CD8-positive, alpha-beta memory T cell (primary cell): Measurements from ENCODE around the gene LRRC3. TPM values are rescaled to one million over a fixed set of nuclear protein-coding genes. Genes with fewer than 3 reads are reported as not detected.

Experiments used
- CTCF ChIA-PET: fragments of 350-600 bp; sonication (Branson Sonifier 250); formaldehyde crosslinking; loops from one replicate; lab custom pipeline; 2021; ENCODE audit warnings: antibody characterized with exemption; lab: Charles Lee
- POLR2A ChIA-PET: fragments of 350-600 bp; sonication (Branson Sonifier 250); formaldehyde crosslinking; loops from one replicate; lab custom pipeline; 2021; ENCODE audit warnings: antibody characterized with exemption; lab: Charles Lee
- DNase-seq, 5 donors: peaks; one replicate each; pipeline versions ENCODE4 v3.0.0 to v3.0.0-alpha.2; 2020 to 2022; ENCODE audit warnings: mixed read lengths in 1 of 5
- H3K27ac ChIP-seq: one replicate; pipeline ENCODE4 v1.7.0; 2013; ENCODE audit warnings: low read depth, mild to moderate bottlenecking, low read length, moderate library complexity
- H3K27me3 ChIP-seq: 2 replicates; pipeline ENCODE4 v1.7.0; 2013; ENCODE audit warnings: low read length, mild to moderate bottlenecking; ENCODE audit not compliant: insufficient read depth, poor library complexity, severe bottlenecking
- H3K36me3 ChIP-seq: 2 replicates; pipeline ENCODE4 v1.7.0; 2013; ENCODE audit warnings: mild to moderate bottlenecking, low read length, moderate library complexity; ENCODE audit not compliant: insufficient read depth
- H3K4me1 ChIP-seq: 2 replicates; pipeline ENCODE4 v1.7.0; 2013; ENCODE audit warnings: mild to moderate bottlenecking, low read length, moderate library complexity; ENCODE audit not compliant: insufficient read depth
- H3K4me3 ChIP-seq: 2 replicates; pipeline ENCODE4 v1.7.0; 2013; ENCODE audit warnings: mild to moderate bottlenecking, low read length
- H3K9me3 ChIP-seq: 2 replicates; pipeline ENCODE4 v1.7.0; 2013; ENCODE audit warnings: mild to moderate bottlenecking, low read length
- H3K27ac Mint-ChIP-seq, 8 donors: one replicate each; pipeline ENCODE4 v1.8.0; 2020 to 2021; ENCODE audit warnings: mixed read lengths in 8 of 8, mild to moderate bottlenecking in 6 of 8, inconsistent platforms in 3 of 8, moderate library complexity in 3 of 8
- H3K27me3 Mint-ChIP-seq, 2 donors: one replicate each; pipeline ENCODE4 v1.8.0; 2020 to 2021; ENCODE audit warnings: mixed read lengths in 2 of 2, mild to moderate bottlenecking in 1 of 2, moderate library complexity in 1 of 2
- H3K36me3 Mint-ChIP-seq, 3 donors: one replicate each; pipeline ENCODE4 v1.8.0; 2020 to 2021; ENCODE audit warnings: mixed read lengths in 3 of 3, inconsistent platforms in 1 of 3, mild to moderate bottlenecking in 1 of 3
- H3K4me1 Mint-ChIP-seq, 3 donors: one replicate each; pipeline ENCODE4 v1.8.0; 2020 to 2021; ENCODE audit warnings: mixed read lengths in 3 of 3, inconsistent platforms in 1 of 3, mild to moderate bottlenecking in 1 of 3
- H3K4me3 Mint-ChIP-seq, 7 donors: one replicate each; pipeline ENCODE4 v1.8.0; 2020 to 2021; ENCODE audit warnings: mixed read lengths in 7 of 7, mild to moderate bottlenecking in 6 of 7, moderate library complexity in 4 of 7, inconsistent platforms in 2 of 7
- H3K9me3 Mint-ChIP-seq, 5 donors: one replicate each; pipeline ENCODE4 v1.8.0; 2020 to 2022; ENCODE audit warnings: mixed read lengths in 5 of 5, mild to moderate bottlenecking in 3 of 5, moderate library complexity in 2 of 5, inconsistent platforms in 1 of 5
- polyA plus RNA-seq: library from polyadenylated mRNA; unstranded; fragments of 300-500 nt; fragmentation: Illumina TruSeq; gene quantifications from one replicate; pipeline ENCODE4 v1.2.3, GENCODE V29; 2021
- total RNA-seq, 2 experiments: library from RNA; stranded (reverse); gene quantifications; one replicate each; pipeline ENCODE4 v1.2.3, GENCODE V29; 2021

Gene LRRC3
- total and polyA plus RNA-seq, 3 experiments from 2014 or later, result 0.17 to 0.90 (median 0.80) TPM

DNA sequence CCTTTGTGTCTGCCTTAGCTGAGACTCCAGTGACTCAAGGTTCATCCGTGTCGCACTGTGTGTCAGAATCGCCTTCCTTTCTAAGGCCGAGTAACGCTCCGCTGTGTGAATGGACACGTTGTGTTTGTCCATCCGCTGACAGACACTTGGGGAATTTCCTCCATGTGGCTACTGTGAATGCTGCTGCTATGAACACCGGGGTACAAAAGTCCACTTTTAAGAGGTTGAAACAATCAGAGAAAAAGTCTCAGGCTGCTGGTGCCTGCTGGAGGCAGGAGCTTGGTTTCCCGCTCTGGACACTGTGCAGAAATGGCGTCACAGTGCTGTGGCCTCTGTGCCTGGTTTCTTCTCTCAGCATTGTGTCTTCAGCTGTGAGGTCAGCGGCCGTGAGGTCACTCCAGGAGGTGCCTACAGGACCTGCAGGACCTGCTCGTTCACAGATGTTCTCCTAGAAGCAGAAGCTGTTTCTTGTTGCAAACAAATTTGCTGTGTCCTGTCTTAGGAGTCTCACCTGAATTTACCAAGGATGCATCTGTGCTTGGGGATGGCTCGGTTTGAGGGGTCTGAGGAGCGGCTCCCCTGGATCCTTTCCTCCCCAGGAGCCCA, 50.5 kb downstream of the LRRC3 start:
- Mint-ChIP-seq H3K36me3 (no peaks in the 10 kb centered on the region), H3K27me3 (peaks cover 2 to 3% of the 10 kb centered on the region in 2 donors), H3K4me3 (no peak overlapping the region), H3K9me3 (no peaks in the 10 kb centered on the region), H3K27ac (no peak overlapping the region), H3K4me1 (peaks cover 0 to 12% (median 0%) of the 10 kb centered on the region in 3 donors)
- H3K4me1 ChIP-seq, result peaks cover 7% of the 10 kb centered on the region
- no peaks in the 10 kb centered on the region for H3K27me3 ChIP-seq
- ChIA-PET CTCF (interaction anchor here (0.9 to 2.3 kb wide), 3 partner anchors 237 to 288 kb away, joined by 3 to 8 read pairs (median 6); no protein-coding TSS in a partner anchor), POLR2A (no interaction called here)
- no peaks in the 10 kb centered on the region for H3K36me3 ChIP-seq
- no peak overlapping the region for H3K4me3 ChIP-seq
- no peaks in the 10 kb centered on the region for H3K9me3 ChIP-seq
- no peak overlapping the region for H3K27ac ChIP-seq
- DNase-seq, result no peak

DNA sequence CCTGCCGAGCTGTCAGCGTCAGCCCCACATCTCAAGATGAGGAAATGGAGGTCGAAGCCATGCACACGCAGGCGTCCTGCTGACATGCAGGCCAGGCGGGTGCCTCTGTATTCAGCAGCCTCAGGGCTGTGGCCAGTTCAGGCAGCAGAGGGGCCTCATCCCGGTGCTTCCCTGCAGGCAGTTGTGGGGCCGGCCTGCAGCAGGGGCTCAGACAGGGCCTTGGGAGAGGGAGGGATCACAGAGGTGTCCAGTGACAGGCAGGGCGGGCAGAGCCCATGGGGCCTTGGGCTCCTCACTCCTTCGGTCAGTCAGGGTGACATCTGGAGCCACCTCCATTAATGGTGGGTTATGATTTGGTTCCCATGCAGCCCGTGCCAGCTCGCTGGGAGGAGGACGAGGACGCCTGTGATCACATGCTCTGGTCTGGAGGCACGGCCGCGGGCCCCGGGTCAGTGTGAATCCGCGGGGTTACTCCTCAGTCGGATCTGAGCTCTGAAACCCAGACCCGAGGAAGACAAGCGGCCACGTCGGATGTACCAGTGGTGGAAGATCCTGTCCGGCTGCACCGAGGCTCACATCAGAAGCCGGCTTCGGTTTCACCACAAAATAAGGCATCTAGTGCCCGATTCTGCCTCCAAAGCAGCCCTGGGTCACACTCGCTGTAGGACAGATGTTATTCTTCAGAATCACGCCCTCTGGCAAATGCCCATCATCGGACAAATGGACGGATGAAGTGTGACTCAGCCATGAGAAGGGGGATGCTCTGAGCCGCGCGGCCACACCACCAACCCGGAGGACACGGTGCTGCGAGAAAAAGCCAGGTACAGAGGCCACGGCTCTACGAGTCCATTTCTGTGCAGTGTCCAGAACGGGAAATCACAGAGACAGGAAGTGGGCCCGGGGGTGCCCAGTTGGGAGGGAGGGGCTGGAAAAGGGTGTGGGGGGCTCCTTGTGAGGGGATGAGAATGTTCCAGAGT, 51.3 kb downstream of the LRRC3 start:
- no peak overlapping the region for H3K4me3 Mint-ChIP-seq
- H3K36me3 Mint-ChIP-seq, result no peaks in the 10 kb centered on the region
- no peak overlapping the region for H3K27ac Mint-ChIP-seq
- H3K9me3 ChIP-seq, result no peaks in the 10 kb centered on the region
- H3K27me3 Mint-ChIP-seq, result peaks cover 2 to 3% of the 10 kb centered on the region in 2 donors
- CTCF ChIA-PET, result interaction anchor here (1.0 kb wide), 1 partner anchor 236 kb away, joined by 6 read pairs; no protein-coding TSS in a partner anchor
- no peak overlapping the region for H3K4me3 ChIP-seq
- H3K4me1 Mint-ChIP-seq, result peaks cover 0 to 15% (median 0%) of the 10 kb centered on the region in 3 donors
- POLR2A ChIA-PET, result no interaction called here
- H3K36me3 ChIP-seq, result no peaks in the 10 kb centered on the region
- no peaks in the 10 kb centered on the region for H3K27me3 ChIP-seq
- no peak overlapping the region for H3K27ac ChIP-seq
- no peaks in the 10 kb centered on the region for H3K9me3 Mint-ChIP-seq
- peaks cover 11% of the 10 kb centered on the region for H3K4me1 ChIP-seq
- DNase-seq, result no peak

DNA sequence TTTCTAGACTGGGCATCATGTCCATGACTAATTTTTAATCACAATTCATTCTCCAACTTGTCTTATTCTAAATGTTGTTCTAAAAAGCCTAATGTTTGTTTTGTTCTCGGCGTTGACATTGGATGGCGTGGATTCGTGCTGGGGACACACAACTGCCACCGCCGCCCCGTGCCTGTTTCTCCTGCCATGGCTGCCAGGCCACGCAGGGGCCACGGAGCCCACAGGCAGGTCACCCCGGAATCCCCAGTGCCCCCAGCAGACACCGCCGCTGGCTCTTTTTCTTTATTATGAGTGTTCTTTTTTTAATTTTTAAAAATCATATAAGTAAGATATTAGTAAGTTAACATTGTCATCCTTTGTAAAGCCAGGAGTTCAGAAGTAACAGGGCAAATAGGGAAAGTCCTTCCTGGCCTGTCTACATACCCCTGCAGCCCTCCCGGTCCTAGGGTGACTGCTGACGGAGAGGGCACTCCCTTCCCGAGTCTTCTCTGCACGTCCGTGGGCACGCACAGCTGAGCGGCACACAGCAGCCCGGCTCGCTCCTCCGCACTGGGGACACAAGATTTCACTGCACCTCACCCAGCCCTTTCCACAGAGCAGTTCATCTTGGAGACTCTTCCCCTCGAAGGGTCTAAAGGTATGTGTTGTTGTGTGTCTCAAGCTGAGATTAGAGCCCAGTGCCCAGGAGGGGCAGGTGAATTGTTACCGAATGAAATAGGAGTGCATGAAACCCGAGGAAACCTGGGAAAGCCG, 52.5 kb downstream of the LRRC3 start:
- H3K9me3 ChIP-seq, result no peaks in the 10 kb centered on the region
- no peak overlapping the region for H3K27ac ChIP-seq
- H3K4me1 ChIP-seq, result peaks cover 11% of the 10 kb centered on the region
- ChIA-PET POLR2A (no interaction called here), CTCF (interaction anchor here (6.1 kb wide), 1 partner anchor 233 kb away, joined by 134 read pairs; no protein-coding TSS in a partner anchor)
- H3K27me3 Mint-ChIP-seq, result peaks cover 0 to 2% of the 10 kb centered on the region in 2 donors
- no peak for DNase-seq
- no peak overlapping the region for H3K4me3 ChIP-seq
- no peaks in the 10 kb centered on the region for H3K9me3 Mint-ChIP-seq
- peaks cover 0 to 12% (median 0%) of the 10 kb centered on the region in 3 donors for H3K4me1 Mint-ChIP-seq
- no peaks in the 10 kb centered on the region for H3K36me3 Mint-ChIP-seq
- peak overlapping the region in 1 of 7 donors; percentile 13 for H3K4me3 Mint-ChIP-seq
- H3K27ac Mint-ChIP-seq, result no peak overlapping the region
- no peaks in the 10 kb centered on the region for H3K36me3 ChIP-seq
- no peaks in the 10 kb centered on the region for H3K27me3 ChIP-seq

DNA sequence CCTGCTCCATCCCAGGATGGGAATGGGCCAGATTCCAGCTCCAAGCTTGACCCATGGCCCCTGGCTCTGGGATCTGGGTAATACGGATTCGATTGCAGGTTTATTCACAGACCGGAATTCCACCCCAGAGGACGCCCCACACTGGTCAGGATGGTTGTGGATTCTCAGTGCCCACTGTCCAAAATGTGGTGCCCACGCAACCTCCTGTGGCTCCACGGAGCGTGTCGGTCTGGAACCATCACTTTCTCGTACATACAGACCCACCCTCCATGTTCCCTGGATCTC, 53.1 kb downstream of the LRRC3 start:
- peaks cover 0 to 12% (median 0%) of the 10 kb centered on the region in 3 donors for H3K4me1 Mint-ChIP-seq
- H3K27me3 Mint-ChIP-seq, result peaks cover 0 to 2% of the 10 kb centered on the region in 2 donors
- no peak overlapping the region for H3K27ac ChIP-seq
- H3K27ac Mint-ChIP-seq, result no peak overlapping the region
- ChIA-PET POLR2A (no interaction called here), CTCF (interaction anchor here (6.1 kb wide), 1 partner anchor 233 kb away, joined by 134 read pairs; no protein-coding TSS in a partner anchor)
- H3K9me3 Mint-ChIP-seq, result no peaks in the 10 kb centered on the region
- DNase-seq, result no peak
- H3K36me3 Mint-ChIP-seq, result no peaks in the 10 kb centered on the region
- no peaks in the 10 kb centered on the region for H3K36me3 ChIP-seq
- peaks cover 11% of the 10 kb centered on the region for H3K4me1 ChIP-seq
- no peak overlapping the region for H3K4me3 Mint-ChIP-seq
- no peak overlapping the region for H3K4me3 ChIP-seq
- H3K9me3 ChIP-seq, result no peaks in the 10 kb centered on the region
- no peaks in the 10 kb centered on the region for H3K27me3 ChIP-seq

DNA sequence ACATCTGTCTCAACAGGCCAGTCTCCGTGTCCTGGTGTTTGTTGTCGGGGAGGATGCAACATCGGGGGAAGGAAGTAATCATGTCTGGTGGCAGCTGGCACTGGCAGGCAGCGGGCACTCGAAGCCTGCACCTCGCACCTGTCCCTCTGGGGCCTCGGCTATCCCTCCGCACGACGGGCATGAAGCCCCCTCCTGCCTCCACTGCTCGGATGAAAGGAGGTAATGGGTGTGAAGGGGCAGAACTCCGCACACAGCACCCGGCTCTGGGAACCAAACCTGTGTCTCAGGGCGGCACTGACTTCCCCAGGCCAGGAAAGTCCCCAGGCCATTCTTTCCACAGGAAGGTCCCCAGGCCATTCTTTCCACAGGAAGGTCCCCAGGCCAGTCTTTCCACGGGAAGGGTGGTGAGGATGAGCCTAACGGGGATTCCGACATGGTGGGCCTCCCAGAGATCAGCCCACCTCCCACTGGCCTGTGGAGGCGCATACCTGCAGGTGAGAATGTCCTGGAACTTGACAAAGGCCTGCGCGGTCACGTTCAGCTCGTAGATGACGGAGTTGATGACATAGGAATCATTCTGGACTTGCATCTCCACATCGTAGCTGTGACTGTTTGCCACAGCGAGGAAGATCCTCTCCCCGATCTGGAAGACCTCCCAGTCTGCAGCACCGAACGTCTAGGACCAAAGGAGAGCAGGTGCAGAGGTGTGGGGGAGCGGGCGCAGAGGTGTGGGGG, 53.6 kb downstream of the LRRC3 start:
- H3K27ac Mint-ChIP-seq, result no peak overlapping the region
- POLR2A ChIA-PET, result no interaction called here
- peaks cover 0 to 10% (median 0%) of the 10 kb centered on the region in 3 donors for H3K4me1 Mint-ChIP-seq

DNA sequence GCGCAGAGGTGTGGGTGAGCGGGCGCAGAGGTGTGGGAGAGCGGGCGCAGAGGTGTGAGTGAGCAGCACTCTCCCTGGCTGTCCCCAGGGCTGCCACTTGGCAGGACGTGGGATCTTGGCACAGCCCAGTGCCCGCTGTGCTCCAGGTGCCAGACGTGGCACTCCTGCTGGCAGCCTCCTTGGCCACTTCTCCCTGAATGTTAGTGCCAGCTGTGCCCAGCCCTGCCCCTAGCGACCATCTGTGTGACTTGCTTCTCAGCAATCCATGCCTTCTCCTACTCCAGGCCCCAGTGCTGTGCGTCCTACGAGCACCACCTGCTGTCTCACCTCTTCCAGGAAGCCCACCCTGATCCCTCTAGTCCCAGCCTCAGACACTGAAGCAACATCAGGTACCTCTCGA, 54.2 kb downstream of the LRRC3 start:
- H3K4me1 Mint-ChIP-seq, result peaks cover 0 to 6% (median 0%) of the 10 kb centered on the region in 3 donors
- POLR2A ChIA-PET, result no interaction called here
- H3K9me3 ChIP-seq, result no peaks in the 10 kb centered on the region
- H3K27ac ChIP-seq, result no peak overlapping the region
- peaks cover 11% of the 10 kb centered on the region for H3K4me1 ChIP-seq
- peaks cover 0 to 2% of the 10 kb centered on the region in 2 donors for H3K27me3 Mint-ChIP-seq
- no peaks in the 10 kb centered on the region for H3K9me3 Mint-ChIP-seq
- H3K36me3 Mint-ChIP-seq, result no peaks in the 10 kb centered on the region
- H3K4me3 Mint-ChIP-seq, result no peak overlapping the region
- no peak overlapping the region for H3K4me3 ChIP-seq
- no peak overlapping the region for H3K27ac Mint-ChIP-seq
- no peak for DNase-seq
- no peaks in the 10 kb centered on the region for H3K27me3 ChIP-seq
- H3K36me3 ChIP-seq, result no peaks in the 10 kb centered on the region
- CTCF ChIA-PET, result interaction anchor here (0.6 to 6.1 kb wide), 22 partner anchors 8 to 402 kb away, joined by 3 to 134 read pairs (median 6); partner anchors contain the start of gene KRTAP12-3

More for the DNA sequence above, 53.6 kb downstream of the LRRC3 start:
- Histone ChIP-seq H3K27me3 (no peaks in the 10 kb centered on the region), H3K4me1 (peaks cover 11% of the 10 kb centered on the region), H3K9me3 (no peaks in the 10 kb centered on the region), H3K27ac (no peak overlapping the region), H3K4me3 (no peak overlapping the region), H3K36me3 (no peaks in the 10 kb centered on the region)
- no peaks in the 10 kb centered on the region for H3K36me3 Mint-ChIP-seq
- H3K9me3 Mint-ChIP-seq, result no peaks in the 10 kb centered on the region
- CTCF ChIA-PET, result interaction anchor here (2.2 to 6.1 kb wide), 3 partner anchors 39 to 285 kb away, joined by 16 to 134 read pairs (median 63); no protein-coding TSS in a partner anchor
- H3K27me3 Mint-ChIP-seq, result peaks cover 0 to 2% of the 10 kb centered on the region in 2 donors
- no peak for DNase-seq
- H3K4me3 Mint-ChIP-seq, result peak overlapping the region in 1 of 7 donors; percentile 22

DNA sequence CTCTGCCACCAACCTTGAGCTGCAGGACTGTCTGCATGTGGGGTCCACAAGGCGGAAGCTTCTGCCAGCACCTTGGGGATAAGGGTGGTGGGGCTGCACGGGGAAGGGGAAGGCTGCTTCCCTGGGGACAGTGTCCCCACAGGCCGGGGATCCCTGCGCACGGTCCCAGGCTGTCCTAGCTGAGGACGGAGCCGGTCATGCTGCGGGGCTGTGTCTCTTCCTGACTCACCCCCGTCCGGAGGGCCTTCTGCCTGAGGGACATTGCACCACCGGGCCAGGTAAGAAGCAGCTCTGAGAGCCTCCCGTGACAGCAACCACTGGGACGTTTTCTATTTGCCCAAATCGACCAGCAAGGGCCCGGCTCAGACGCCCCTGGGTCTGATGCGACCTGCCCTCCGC, 54.8 kb downstream of the LRRC3 start:
- H3K27me3 ChIP-seq, result no peaks in the 10 kb centered on the region
- H3K27ac ChIP-seq, result no peak overlapping the region
- no peak overlapping the region for H3K4me3 ChIP-seq
- H3K4me3 Mint-ChIP-seq, result peak overlapping the region in 1 of 7 donors; percentile 63
- ChIA-PET CTCF (interaction anchor here (0.6 to 6.1 kb wide), 44 partner anchors 9 to 402 kb away, joined by 3 to 134 read pairs (median 5); partner anchors contain the start of genes KRTAP10-1, KRTAP10-12, KRTAP10-5 and KRTAP12-3), POLR2A (interaction anchor here (1.0 kb wide), 1 partner anchor 232 kb away, joined by 3 read pairs; no protein-coding TSS in a partner anchor)
- peaks cover 0 to 6% (median 0%) of the 10 kb centered on the region in 3 donors for H3K4me1 Mint-ChIP-seq
- no peaks in the 10 kb centered on the region for H3K36me3 Mint-ChIP-seq
- no peaks in the 10 kb centered on the region for H3K9me3 Mint-ChIP-seq
- no peak for DNase-seq
- peaks cover 11% of the 10 kb centered on the region for H3K4me1 ChIP-seq
- no peaks in the 10 kb centered on the region for H3K9me3 ChIP-seq
- H3K36me3 ChIP-seq, result no peaks in the 10 kb centered on the region
- H3K27ac Mint-ChIP-seq, result no peak overlapping the region
- peaks cover 0 to 2% of the 10 kb centered on the region in 2 donors for H3K27me3 Mint-ChIP-seq
